Breast epithelium (tissue), 4 donors: ENCODE measurements around the gene C7. TPM values are rescaled to one million over a fixed set of nuclear protein-coding genes. Genes with fewer than 3 reads are reported as not detected.
A peak's percentile ranks its signal among the peaks of the same experiment; 100 is the strongest.

Experiments
- DNase-seq, 2 donors: peaks; one replicate each; pipeline ENCODE4 v3.0.0-alpha.2; 2019; ENCODE audit warnings: low spot score in 2 of 2
- H3K27ac ChIP-seq, 2 donors: fragments of 200-600 bp; sonication (generic) in 1 of 2; one replicate each; pipeline ENCODE4 v1.5.1; 2016 to 2019; ENCODE audit warnings: mild to moderate bottlenecking in 1 of 2
- H3K27me3 ChIP-seq, 2 donors: fragments of 200-600 bp; sonication (generic) in 1 of 2; one replicate each; pipeline versions ENCODE4 v1.5.1 to v1.6.0; 2017 to 2019; ENCODE audit warnings: control low read depth in 1 of 2, mild to moderate bottlenecking in 1 of 2
- H3K36me3 ChIP-seq: fragments of 200-600 bp; one replicate; pipeline ENCODE4 v1.5.1; 2019
- H3K4me1 ChIP-seq, 2 donors: fragments of 200-600 bp; sonication (generic); one replicate each; pipeline ENCODE4 v1.5.1; 2016 to 2019; ENCODE audit warnings: control low read depth in 1 of 2
- H3K4me3 ChIP-seq, 3 donors: fragments of 200-600 bp; sonication (generic); 1 replicate in 2 of 3; 2 replicates in 1 of 3; pipeline ENCODE4 v1.5.1; 2016 to 2019; ENCODE audit warnings: mild to moderate bottlenecking in 3 of 3, moderate library complexity in 2 of 3
- H3K9me3 ChIP-seq, 2 donors: fragments of 200-600 bp; sonication (generic) in 1 of 2; one replicate each; pipeline ENCODE4 v1.5.1; 2016 to 2019; ENCODE audit warnings: control low read depth in 1 of 2
- POLR2A ChIP-seq: fragments of 450-650 bp; IDR thresholded peaks from one replicate; pipeline ENCODE4 v1.6.1; 2016; ENCODE audit warnings: antibody characterized with exemption, mild to moderate bottlenecking, moderate library complexity
- POLR2AphosphoS5 ChIP-seq, 3 donors: sonication (generic); formaldehyde crosslinking; IDR thresholded peaks; one replicate each; pipeline ENCODE4 v1.6.1; 2017; ENCODE audit warnings: antibody characterized with exemption in 3 of 3
- intact Hi-C: fragments of 100-400 bp; cut with DNase I; formaldehyde crosslinking; loops from one replicate; pipeline ENCODE4 v1.15.1; 2023; ENCODE audit warnings: low total_unique reads
- total RNA-seq, 3 donors: library from RNA; depleted of rRNA; stranded (reverse); fragments of >200 nt; gene quantifications; one replicate each; pipeline ENCODE4 v1.1.0, GENCODE V29; 2016
- TF ChIP-seq, protein P1 (sequence below), 3 donors: fragments of 450-650 bp; IDR thresholded peaks; one replicate each; pipeline ENCODE4 v1.5.1; 2016 to 2017; ENCODE audit warnings: antibody characterized with exemption in 3 of 3, mild to moderate bottlenecking in 3 of 3, moderate library complexity in 3 of 3

C7 gene
- total RNA-seq, 3 donors from 2014 or later, result 90.1 to 447 (median 109) TPM

DNA sequence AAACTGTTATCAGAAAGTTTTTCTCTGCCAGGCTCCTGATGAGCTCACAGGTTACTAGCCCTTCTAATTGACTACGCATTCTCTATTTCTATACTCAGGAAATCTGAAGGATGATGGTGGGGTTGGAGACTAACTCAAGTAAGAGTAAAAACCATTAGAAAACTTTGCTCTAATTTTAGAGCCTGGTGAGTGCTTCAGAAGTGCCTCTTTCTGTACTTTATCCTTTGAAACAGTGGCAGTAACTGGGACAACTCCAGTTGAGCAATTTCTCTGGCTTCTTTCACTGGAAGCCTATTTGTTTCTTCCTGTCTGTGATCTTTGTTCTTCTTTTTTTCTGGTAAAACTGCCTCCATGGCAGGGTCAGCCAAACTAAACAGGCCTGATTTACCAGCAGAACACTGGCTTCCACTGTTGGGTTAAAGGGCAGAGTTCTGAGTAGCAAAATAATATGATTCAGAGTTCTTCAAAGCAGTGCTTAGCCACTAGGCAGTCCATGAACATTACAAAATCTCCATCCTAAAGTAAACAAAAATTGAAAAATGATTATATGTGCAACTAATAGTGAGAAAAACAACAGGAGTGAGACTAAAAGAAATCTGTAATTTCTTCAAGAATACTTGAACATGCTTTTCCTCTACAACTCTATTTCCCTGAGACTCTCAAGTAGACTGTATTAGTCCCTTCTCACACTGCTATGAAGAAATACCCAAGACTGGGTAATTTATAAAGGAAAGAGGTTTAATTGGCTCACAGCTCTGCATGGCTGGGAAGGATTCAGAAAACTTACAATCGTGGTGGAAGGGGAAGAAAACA, 82.1 kb downstream of the C7 start:
- Histone ChIP-seq H3K27me3 (no peaks in the 10 kb centered on the region), H3K27ac (peak overlapping the region; percentile 63 to 89), H3K4me1 (no peaks in the 10 kb centered on the region), H3K4me3 (no peak overlapping the region), H3K9me3 (no peaks in the 10 kb centered on the region), H3K36me3 (no peaks in the 10 kb centered on the region)
- intact Hi-C loops, result no loop called here
- TF ChIP-seq, protein P1, sequence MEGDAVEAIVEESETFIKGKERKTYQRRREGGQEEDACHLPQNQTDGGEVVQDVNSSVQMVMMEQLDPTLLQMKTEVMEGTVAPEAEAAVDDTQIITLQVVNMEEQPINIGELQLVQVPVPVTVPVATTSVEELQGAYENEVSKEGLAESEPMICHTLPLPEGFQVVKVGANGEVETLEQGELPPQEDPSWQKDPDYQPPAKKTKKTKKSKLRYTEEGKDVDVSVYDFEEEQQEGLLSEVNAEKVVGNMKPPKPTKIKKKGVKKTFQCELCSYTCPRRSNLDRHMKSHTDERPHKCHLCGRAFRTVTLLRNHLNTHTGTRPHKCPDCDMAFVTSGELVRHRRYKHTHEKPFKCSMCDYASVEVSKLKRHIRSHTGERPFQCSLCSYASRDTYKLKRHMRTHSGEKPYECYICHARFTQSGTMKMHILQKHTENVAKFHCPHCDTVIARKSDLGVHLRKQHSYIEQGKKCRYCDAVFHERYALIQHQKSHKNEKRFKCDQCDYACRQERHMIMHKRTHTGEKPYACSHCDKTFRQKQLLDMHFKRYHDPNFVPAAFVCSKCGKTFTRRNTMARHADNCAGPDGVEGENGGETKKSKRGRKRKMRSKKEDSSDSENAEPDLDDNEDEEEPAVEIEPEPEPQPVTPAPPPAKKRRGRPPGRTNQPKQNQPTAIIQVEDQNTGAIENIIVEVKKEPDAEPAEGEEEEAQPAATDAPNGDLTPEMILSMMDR (IDR thresholded peaks at IDR 0.05), result no peak
- TF ChIP-seq POLR2A (no peak), POLR2AphosphoS5 (IDR thresholded peaks at IDR 0.05) (peak in 2 of 3 donors; percentile 19 to 95)
- peak in 1 of 2 donors; percentile 49 for DNase-seq

DNA sequence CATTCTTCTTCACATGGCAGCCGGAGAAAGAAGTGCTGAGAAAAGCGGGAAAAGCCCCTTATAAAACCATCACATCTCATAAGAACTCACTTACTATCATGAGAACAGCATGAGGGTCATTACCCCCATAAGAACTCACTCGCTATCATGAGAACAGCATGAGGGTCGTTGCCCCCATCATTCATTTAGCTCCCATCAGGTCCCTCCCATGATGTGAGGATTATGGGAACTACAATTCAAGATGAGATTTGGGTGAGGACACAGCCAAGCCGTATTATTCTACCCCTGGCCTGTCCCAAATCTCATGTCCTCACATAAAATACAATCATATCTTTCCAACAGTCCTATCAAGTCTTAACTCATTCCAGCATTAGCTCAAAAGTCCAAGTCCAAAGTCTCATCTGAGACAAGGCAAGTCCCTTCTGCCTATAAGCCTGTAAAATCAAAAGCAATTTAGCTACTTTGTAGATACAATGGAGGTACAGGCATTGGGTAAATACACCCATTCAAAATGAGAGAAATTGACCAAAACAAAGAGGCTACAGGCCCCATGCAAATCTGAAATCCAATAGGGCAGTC, 82.8 kb downstream of the C7 start:
- no peak for DNase-seq
- intact Hi-C loops, result no loop called here
- Histone ChIP-seq H3K27me3 (no peaks in the 10 kb centered on the region), H3K27ac (peak overlapping the region; percentile 63 to 86), H3K9me3 (no peaks in the 10 kb centered on the region), H3K36me3 (no peaks in the 10 kb centered on the region), H3K4me3 (no peak overlapping the region), H3K4me1 (no peaks in the 10 kb centered on the region)
- TF ChIP-seq, protein P1 (IDR thresholded peaks at IDR 0.05), result no peak
- TF ChIP-seq POLR2A, result no peak
- no peak for TF ChIP-seq POLR2AphosphoS5 (IDR thresholded peaks at IDR 0.05)

- Histone ChIP-seq H3K36me3 (no peaks in the 10 kb centered on the region), H3K4me3 (no peak overlapping the region), H3K27ac (no peak overlapping the region), H3K4me1 (no peaks in the 10 kb centered on the region), H3K27me3 (no peaks in the 10 kb centered on the region), H3K9me3 (no peaks in the 10 kb centered on the region)
- DNase-seq, result no peak
- intact Hi-C loops, result no loop called here
- TF ChIP-seq, protein P1 (IDR thresholded peaks at IDR 0.05), result no peak
- no peak for TF ChIP-seq POLR2A
- TF ChIP-seq POLR2AphosphoS5 (IDR thresholded peaks at IDR 0.05), result no peak
Measured at GRCh38 chr5:40995801-40996586, 86.7 kb downstream of the C7 start.

DNA sequence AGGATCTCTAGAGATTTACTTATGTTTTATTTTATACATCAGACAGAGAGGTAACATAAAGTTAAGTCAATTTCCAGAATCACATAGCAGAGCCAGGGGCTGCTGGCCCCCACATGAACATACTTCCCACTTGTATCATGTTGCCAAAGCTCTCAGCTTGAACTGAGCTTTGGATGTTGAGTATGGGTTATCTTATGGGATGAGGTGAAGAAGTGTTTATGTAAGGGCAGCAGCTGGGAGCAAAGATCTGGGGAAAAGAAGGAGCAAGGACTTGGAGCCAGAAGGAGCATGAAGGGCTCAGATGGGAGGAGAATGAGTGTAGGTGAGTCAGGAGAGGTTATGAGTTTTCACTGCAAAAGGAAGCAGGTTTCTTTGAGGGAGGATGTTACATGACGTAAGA, 89.8 kb downstream of the C7 start:
- Histone ChIP-seq H3K27ac (no peak overlapping the region), H3K36me3 (no peaks in the 10 kb centered on the region), H3K9me3 (no peaks in the 10 kb centered on the region), H3K4me3 (no peak overlapping the region), H3K27me3 (no peaks in the 10 kb centered on the region), H3K4me1 (no peaks in the 10 kb centered on the region)
- intact Hi-C loops, result no loop called here
- no peak for TF ChIP-seq POLR2AphosphoS5 (IDR thresholded peaks at IDR 0.05)
- TF ChIP-seq POLR2A, result no peak
- TF ChIP-seq, protein P1 (IDR thresholded peaks at IDR 0.05), result no peak
- no peak for DNase-seq
